Immature natural killer cell (primary cell): ENCODE measurements around the gene ZNF235. TPM values are rescaled to one million over a fixed set of nuclear protein-coding genes. Genes with fewer than 3 reads are reported as not detected.
"Not testable (repeated sequence)": the region's sequence is repeated elsewhere in the genome, so short reads cannot be mapped to it uniquely, and the experiment has no call there.

ENCODE experiments used
- DNase-seq, 3 donors: peaks; one replicate each; pipeline ENCODE4 v3.0.0; 2022; ENCODE audit warnings: mixed read lengths in 1 of 3
- H3K27ac Mint-ChIP-seq, 6 donors: one replicate each; pipeline ENCODE4 v1.8.0; 2020; ENCODE audit warnings: mixed read lengths in 6 of 6, mild to moderate bottlenecking in 5 of 6, inconsistent platforms in 4 of 6, moderate library complexity in 3 of 6
- H3K27me3 Mint-ChIP-seq, 3 donors: one replicate each; pipeline ENCODE4 v1.8.0; 2020 to 2021; ENCODE audit warnings: low read depth in 3 of 3, mild to moderate bottlenecking in 3 of 3, mixed read lengths in 3 of 3, moderate library complexity in 3 of 3, inconsistent platforms in 1 of 3
- H3K36me3 Mint-ChIP-seq, 3 donors: one replicate each; pipeline ENCODE4 v1.8.0; 2020; ENCODE audit warnings: mixed read lengths in 3 of 3, inconsistent platforms in 2 of 3, mild to moderate bottlenecking in 2 of 3
- H3K4me1 Mint-ChIP-seq, 2 donors: one replicate each; pipeline ENCODE4 v1.8.0; 2020; ENCODE audit warnings: inconsistent platforms in 2 of 2, mild to moderate bottlenecking in 2 of 2, mixed read lengths in 2 of 2, moderate library complexity in 1 of 2
- H3K4me3 Mint-ChIP-seq, 5 donors: one replicate each; pipeline ENCODE4 v1.8.0; 2020; ENCODE audit warnings: mild to moderate bottlenecking in 5 of 5, mixed read lengths in 5 of 5, inconsistent platforms in 3 of 5, moderate library complexity in 3 of 5
- H3K9me3 Mint-ChIP-seq, 6 donors: one replicate each; pipeline ENCODE4 v1.8.0; 2020; ENCODE audit warnings: mild to moderate bottlenecking in 6 of 6, mixed read lengths in 6 of 6, inconsistent platforms in 4 of 6, moderate library complexity in 3 of 6
- polyA plus RNA-seq, 3 donors: library from polyadenylated mRNA; unstranded; fragments of 300-500 nt; fragmentation: Illumina TruSeq; gene quantifications; one replicate each; pipeline ENCODE4 v1.2.3, GENCODE V29; 2021

The ZNF235 gene
- 1 to 10 TPM; 1.3 to 1.8 (median 1.6) TPM for polyA plus RNA-seq

DNA sequence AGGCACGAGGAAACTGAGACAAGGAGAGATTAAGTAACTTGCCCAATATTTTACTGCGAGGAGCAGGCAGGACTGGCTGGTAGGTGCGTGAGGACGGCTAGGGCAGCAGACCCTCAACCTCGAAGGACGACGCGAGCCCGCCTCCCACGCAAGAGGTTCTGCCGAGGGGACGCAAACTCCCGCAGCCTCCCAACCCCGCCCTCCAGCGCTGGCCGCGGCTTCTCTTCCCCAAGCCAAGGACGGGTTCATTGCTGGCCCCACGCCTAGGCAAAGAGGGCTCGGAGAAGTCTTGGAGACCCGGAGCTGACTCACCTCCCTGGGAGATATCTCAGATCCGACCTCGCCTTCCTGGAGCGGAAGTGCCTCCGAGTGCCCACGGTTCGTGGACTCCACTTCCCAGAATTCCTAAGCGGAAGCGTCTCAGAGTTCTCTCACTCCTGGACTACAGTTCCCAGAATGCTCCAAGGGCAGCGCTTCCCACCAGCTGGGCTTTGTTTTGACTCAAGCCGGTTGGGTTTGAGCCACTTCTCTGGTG is at the start of gene ZNF235:
TSS of gene ZNF235 (minus strand) at position 367 of the 535 bp plus-strand sequence. CDS start 1,621 bp downstream, outside the sequence.
- Mint-ChIP-seq H3K27me3 (peaks cover 0 to 5% (median 1%) of the 10 kb centered on the region in 3 donors), H3K4me3 (peak within 1 kb of the TSS; percentile 93 to 96 (median 95)), H3K4me1 (peaks cover 25 to 29% of the 10 kb centered on the region in 2 donors), H3K9me3 (peaks cover 0 to 9% (median 2%) of the 10 kb centered on the region in 6 donors), H3K27ac (peak within 1 kb of the TSS; percentile 72 to 85 (median 85)), H3K36me3 (peaks cover 18 to 28% (median 24%) of the 10 kb centered on the region in 3 donors)
- peak; percentile 58 to 76 (median 70) for DNase-seq

DNA sequence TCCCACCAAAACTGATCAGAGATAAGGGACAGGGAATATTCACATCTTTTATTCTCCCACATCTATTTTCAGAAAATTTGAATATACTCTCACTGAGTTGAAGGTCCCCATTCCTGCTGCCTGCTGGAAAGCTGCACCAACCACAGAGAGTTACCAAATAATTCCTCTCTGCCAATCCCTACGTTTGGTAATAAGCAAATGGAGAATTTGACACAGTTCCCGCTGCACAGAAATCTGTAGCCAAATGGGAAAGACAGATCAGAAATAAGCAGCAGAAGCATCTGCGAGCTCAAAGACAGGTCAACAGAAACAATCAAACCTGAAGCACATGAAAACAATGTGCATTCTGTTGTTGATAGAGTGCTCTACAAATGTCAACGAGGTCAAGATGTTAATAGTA is 41.7 kb upstream of the ZNF235 start:
- H3K4me3 Mint-ChIP-seq, result no peak overlapping the region
- H3K27me3 Mint-ChIP-seq, result peaks cover 0 to 1% (median 0%) of the 10 kb centered on the region in 3 donors
- H3K36me3 Mint-ChIP-seq, result peaks cover 0 to 6% (median 0%) of the 10 kb centered on the region in 3 donors
- peaks cover 12 to 43% (median 42%) of the 10 kb centered on the region in 6 donors for H3K9me3 Mint-ChIP-seq
- no peak for DNase-seq
- H3K27ac Mint-ChIP-seq, result no peak overlapping the region
- no peaks in the 10 kb centered on the region for H3K4me1 Mint-ChIP-seq

DNA sequence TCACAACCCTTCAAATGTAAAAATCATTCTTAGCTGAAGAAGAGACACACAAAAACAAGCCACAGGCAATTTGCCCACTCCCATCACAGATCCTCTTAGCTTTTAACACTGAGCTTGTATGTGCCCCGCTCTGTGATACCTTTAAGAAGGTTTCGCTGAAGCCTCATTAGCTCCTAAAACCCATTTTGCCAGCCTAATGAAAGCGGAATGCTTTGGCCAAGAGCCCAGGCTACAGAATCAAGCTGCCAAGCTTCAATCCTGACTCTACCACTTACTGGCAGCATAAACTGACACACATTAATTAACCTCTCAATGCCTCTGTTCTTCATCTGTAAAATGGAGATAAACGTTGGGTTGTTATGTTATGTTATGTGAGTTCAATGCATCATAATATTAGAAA is 41.1 kb upstream of the ZNF235 start:
- H3K9me3 Mint-ChIP-seq, result peaks cover 12 to 42% (median 39%) of the 10 kb centered on the region in 6 donors
- no peak for DNase-seq
- peaks cover 0 to 11% (median 0%) of the 10 kb centered on the region in 3 donors for H3K36me3 Mint-ChIP-seq
- peaks cover 0 to 1% (median 0%) of the 10 kb centered on the region in 3 donors for H3K27me3 Mint-ChIP-seq
- H3K4me3 Mint-ChIP-seq, result no peak overlapping the region
- H3K4me1 Mint-ChIP-seq, result no peaks in the 10 kb centered on the region
- no peak overlapping the region for H3K27ac Mint-ChIP-seq

DNA sequence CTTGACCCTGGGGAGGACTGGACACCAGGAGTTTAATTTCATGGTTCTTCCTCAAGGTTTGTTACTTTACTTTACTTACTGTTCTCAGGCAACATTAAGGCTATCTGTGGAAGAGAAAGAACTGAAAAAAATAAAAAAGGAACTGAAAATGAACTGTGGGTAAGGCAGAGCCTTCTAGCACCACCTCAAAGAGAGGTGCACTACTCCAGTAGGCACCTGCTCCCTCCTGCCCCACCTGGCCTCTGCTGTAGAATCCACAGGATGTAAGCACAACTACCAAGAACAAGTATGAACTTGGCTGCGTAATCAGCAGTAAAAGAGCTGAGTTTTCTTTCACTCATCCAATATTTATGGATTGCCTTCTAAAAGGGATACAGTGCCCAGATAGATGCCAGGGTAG is 39.4 kb upstream of the ZNF235 start:
- Mint-ChIP-seq H3K9me3 (peaks cover 16 to 32% (median 28%) of the 10 kb centered on the region in 6 donors), H3K27me3 (peaks cover 0 to 2% (median 1%) of the 10 kb centered on the region in 3 donors), H3K4me1 (no peaks in the 10 kb centered on the region), H3K36me3 (peaks cover 0 to 14% (median 0%) of the 10 kb centered on the region in 3 donors), H3K27ac (no peak overlapping the region), H3K4me3 (no peak overlapping the region)
- no peak for DNase-seq

DNA sequence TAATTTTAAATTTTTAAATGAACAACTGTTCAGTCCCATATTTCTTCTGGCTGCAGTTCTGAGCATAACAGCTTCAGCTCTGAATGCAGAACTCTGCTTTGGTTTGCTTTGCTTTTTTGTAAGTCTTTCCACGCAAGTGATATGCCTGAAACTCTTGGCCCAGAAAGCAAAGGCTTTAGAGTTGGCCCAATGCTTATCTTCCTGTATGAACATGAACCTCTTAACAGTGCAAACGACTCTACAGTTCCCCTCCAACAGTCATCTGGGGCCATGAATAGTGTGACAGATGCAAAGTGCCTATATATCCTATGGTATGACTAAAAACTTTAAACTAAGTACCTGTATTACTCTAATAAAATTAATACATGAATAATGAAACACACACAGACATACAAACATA is 37.0 kb upstream of the ZNF235 start:
- H3K4me3 Mint-ChIP-seq, result no peak overlapping the region
- no peaks in the 10 kb centered on the region for H3K4me1 Mint-ChIP-seq
- DNase-seq, result no peak
- peaks cover 0 to 17% (median 7%) of the 10 kb centered on the region in 3 donors for H3K36me3 Mint-ChIP-seq
- H3K9me3 Mint-ChIP-seq, result peaks cover 12 to 27% (median 22%) of the 10 kb centered on the region in 6 donors
- peaks cover 0 to 4% (median 0%) of the 10 kb centered on the region in 3 donors for H3K27me3 Mint-ChIP-seq
- H3K27ac Mint-ChIP-seq, result no peak overlapping the region

DNA sequence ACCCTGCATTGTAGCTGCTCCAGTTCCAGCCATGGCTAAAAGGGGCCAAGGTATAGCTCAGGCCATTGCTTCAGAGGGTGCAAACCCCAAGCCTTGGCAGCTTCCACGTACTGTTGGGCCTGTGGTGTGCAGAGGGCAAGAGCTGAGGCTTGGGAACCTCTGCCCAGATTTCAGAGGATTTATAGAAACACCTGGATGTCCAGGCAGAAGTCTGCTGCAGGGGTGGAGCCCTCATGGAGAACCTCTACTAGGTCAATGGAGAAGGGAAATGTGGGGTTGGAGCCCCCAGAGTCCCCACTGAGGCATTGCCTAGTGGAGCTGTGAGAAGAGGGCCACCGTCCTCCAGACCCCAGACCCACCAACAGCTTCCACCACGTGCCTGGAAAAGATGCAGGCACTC is 29.8 kb upstream of the ZNF235 start:
- not testable (repeated sequence) for H3K4me1 Mint-ChIP-seq, H3K27ac Mint-ChIP-seq, H3K27me3 Mint-ChIP-seq, DNase-seq, H3K4me3 Mint-ChIP-seq
- H3K9me3 Mint-ChIP-seq, result peaks cover 27 to 80% (median 47%) of the 10 kb centered on the region in 6 donors
- H3K36me3 Mint-ChIP-seq, result peaks cover 7 to 39% (median 23%) of the 10 kb centered on the region in 3 donors

DNA sequence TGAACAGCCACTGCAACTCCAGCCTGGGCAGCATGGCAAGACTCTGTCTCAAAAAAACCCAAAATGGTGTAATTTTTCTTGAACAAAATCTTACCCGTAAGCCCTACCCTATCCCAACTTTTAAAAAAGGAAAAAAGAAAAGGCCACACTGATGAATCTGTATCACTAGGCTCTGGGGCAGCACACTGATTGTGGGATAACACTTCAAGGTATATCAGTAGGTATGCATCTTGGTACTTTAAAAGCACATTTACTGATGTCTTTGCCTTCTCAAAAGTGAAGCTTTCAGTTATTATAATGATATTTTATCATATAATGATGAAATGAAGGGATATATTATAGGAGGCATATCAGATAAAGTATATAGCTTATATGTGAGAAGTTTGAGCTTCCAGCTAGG is 27.3 kb upstream of the ZNF235 start:
- no peak for DNase-seq
- Mint-ChIP-seq H3K4me3 (no peak overlapping the region), H3K4me1 (no peaks in the 10 kb centered on the region), H3K36me3 (peaks cover 7 to 37% (median 27%) of the 10 kb centered on the region in 3 donors), H3K9me3 (peaks cover 27 to 89% (median 55%) of the 10 kb centered on the region in 6 donors), H3K27ac (no peak overlapping the region), H3K27me3 (peaks cover 0 to 3% (median 2%) of the 10 kb centered on the region in 3 donors)

DNA sequence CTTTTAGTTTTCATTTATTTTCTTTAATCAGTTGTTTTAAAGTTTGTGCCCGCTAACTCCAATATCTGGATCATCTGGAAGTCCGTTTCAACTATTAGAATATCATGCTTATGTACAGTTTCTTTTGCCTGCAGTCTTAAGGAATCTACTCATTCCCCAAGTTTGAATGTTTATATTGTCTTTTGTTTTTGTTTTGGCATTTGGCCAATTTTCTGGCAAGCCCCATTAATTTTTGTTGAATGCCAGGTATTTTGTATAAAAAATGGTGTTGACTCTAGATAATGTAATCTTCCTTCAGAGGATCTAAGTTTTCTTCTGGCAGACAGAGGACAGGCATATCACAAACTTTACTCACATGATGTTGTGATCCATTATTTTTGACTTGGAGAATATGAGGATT is 11.1 kb upstream of the ZNF235 start:
- Mint-ChIP-seq H3K9me3 (peaks cover 16 to 52% (median 30%) of the 10 kb centered on the region in 6 donors), H3K36me3 (peaks cover 0 to 13% (median 0%) of the 10 kb centered on the region in 3 donors), H3K27me3 (peaks cover 2 to 6% (median 3%) of the 10 kb centered on the region in 3 donors), H3K27ac (no peak overlapping the region), H3K4me3 (no peak overlapping the region), H3K4me1 (no peaks in the 10 kb centered on the region)
- no peak for DNase-seq

DNA sequence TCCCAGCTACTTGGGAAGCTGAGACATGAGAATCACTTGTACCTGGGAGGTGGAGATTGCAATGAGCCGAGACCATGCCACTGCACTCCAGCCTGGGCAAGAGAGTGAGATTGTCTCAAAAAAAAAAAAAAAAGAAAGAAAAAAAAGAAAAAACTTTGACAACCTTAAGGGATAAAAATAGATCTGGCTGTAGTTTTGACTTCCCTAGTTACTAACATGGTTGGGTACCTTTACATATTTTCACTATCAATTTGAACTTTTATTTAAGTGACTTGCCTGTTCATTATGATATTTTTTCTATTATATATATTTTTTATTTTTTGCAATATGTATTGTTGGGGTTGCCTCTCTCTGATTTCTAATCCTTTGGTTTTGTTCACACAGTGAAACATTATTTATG is 8.4 kb upstream of the ZNF235 start:
- DNase-seq, result no peak
- H3K27me3 Mint-ChIP-seq, result peaks cover 4 to 8% (median 6%) of the 10 kb centered on the region in 3 donors
- peaks cover 10 to 34% (median 14%) of the 10 kb centered on the region in 6 donors for H3K9me3 Mint-ChIP-seq
- H3K36me3 Mint-ChIP-seq, result peaks cover 0 to 7% (median 5%) of the 10 kb centered on the region in 3 donors
- no peak overlapping the region for H3K27ac Mint-ChIP-seq
- H3K4me1 Mint-ChIP-seq, result no peaks in the 10 kb centered on the region
- H3K4me3 Mint-ChIP-seq, result no peak overlapping the region

DNA sequence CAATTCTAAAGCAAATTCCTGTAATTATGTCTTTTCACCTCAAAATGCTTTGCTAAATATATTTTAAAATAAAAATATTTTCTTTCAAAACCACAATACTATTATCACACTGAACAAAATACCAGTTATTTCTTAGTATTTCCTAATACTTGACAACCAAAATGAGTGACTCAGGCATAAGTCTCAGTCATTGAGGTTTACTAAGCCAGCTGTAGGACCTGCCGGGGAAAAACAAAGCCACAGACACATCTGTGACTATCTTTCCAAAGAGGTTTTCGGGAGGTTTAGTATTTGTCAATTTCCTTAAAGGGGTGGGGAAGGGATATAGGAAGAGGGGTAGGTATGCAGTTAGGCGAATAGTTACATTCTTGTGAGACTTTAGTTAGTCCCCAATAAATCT is 3.2 kb upstream of the ZNF235 start:
- no peak overlapping the region for H3K4me3 Mint-ChIP-seq
- H3K9me3 Mint-ChIP-seq, result peaks cover 0 to 13% (median 4%) of the 10 kb centered on the region in 6 donors
- peaks cover 0 to 7% (median 4%) of the 10 kb centered on the region in 3 donors for H3K36me3 Mint-ChIP-seq
- peaks cover 21 to 22% of the 10 kb centered on the region in 2 donors for H3K4me1 Mint-ChIP-seq
- no peak overlapping the region for H3K27ac Mint-ChIP-seq
- DNase-seq, result no peak
- H3K27me3 Mint-ChIP-seq, result peaks cover 2 to 6% (median 5%) of the 10 kb centered on the region in 3 donors

DNA sequence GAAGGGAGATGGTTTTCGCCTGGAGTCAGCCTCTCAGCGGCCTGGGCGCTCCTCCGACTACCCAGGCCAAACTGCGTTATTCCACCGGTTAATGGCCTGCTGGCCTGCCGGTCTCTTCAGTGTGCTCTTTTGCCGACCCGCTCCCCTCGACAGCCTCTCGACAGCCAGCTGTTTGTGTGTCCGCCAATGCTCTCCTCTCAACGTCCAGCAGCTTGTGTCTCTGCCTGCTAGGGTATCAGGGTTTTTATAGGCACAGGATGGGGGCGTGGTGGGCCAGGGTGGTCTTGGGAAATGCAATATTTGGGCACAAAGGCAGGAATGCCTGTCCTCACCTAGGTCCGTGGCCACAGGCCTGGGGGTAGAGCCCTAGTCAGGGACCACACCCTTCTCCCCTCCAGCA is 1.5 kb upstream of the ZNF235 start:
- peaks cover 2 to 6% (median 5%) of the 10 kb centered on the region in 3 donors for H3K27me3 Mint-ChIP-seq
- peaks cover 21 to 22% of the 10 kb centered on the region in 2 donors for H3K4me1 Mint-ChIP-seq
- H3K36me3 Mint-ChIP-seq, result peaks cover 6 to 14% (median 12%) of the 10 kb centered on the region in 3 donors
- no peak overlapping the region for H3K27ac Mint-ChIP-seq
- peaks cover 0 to 9% (median 3%) of the 10 kb centered on the region in 6 donors for H3K9me3 Mint-ChIP-seq
- DNase-seq, result no peak
- no peak overlapping the region for H3K4me3 Mint-ChIP-seq

DNA sequence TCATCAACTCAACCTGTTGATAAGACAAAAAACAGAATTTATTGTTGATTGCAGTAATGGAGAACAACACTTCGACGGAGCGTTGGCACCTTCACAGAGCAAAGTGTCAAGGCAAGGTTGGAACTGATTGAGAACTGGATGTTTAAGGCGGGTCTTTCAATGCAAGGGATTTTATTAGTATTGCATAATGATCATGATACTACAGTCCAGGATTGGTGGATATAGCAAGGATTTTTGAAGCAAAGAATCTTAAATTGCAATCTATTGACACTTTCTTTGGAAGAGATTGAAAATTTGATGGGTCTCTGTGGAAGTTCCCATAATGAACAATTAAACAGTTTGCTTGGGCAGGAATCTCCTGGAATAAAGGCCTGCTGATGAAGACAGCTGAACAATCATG is 632 bp upstream of the ZNF235 start:
- peaks cover 0 to 9% (median 2%) of the 10 kb centered on the region in 6 donors for H3K9me3 Mint-ChIP-seq
- H3K4me3 Mint-ChIP-seq, result peak overlapping the region; percentile 55 to 96 (median 93)
- H3K4me1 Mint-ChIP-seq, result peaks cover 25 to 29% of the 10 kb centered on the region in 2 donors
- peaks cover under 1 to 6% (median 5%) of the 10 kb centered on the region in 3 donors for H3K27me3 Mint-ChIP-seq
- no peak for DNase-seq
- H3K36me3 Mint-ChIP-seq, result peaks cover 12 to 22% (median 17%) of the 10 kb centered on the region in 3 donors
- no peak overlapping the region for H3K27ac Mint-ChIP-seq

DNA sequence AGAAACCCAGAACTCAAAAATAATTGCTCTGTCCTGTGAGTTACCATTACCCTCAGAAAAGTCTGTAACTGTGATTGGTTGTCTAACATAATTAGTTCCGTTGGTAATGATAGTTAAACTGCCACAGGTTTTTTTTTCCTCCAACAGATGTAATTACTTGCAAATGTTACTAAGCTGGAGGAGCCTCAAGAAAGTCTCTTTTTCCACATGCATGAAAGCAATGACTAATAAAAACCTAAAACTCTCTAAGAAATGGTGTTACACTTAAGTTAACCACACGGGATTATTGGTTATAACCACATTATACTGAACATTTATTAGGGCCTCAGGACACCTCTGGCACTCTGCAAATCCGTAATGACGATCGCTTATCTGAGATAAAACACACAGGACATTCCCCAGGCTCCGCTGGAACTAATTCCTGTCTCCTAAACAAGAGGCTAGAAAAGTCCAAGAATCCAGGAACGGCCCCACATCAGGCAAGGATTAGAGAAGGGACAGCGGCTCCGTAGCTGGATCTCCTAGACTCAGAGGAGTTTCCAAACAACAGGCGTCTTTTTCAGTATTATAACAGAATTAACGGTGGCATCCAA is 753 bp downstream of the ZNF235 start:
- Mint-ChIP-seq H3K4me3 (peak overlapping the region; percentile 93 to 96 (median 95)), H3K36me3 (peaks cover 24 to 35% (median 31%) of the 10 kb centered on the region in 3 donors), H3K27me3 (peaks cover 0 to 5% (median 0%) of the 10 kb centered on the region in 3 donors), H3K27ac (peak overlapping the region; percentile 72 to 85 (median 85)), H3K4me1 (peaks cover 25 to 29% of the 10 kb centered on the region in 2 donors), H3K9me3 (peaks cover 0 to 9% (median 2%) of the 10 kb centered on the region in 6 donors)
- DNase-seq, result peak in 1 of 3 donors; percentile 3

DNA sequence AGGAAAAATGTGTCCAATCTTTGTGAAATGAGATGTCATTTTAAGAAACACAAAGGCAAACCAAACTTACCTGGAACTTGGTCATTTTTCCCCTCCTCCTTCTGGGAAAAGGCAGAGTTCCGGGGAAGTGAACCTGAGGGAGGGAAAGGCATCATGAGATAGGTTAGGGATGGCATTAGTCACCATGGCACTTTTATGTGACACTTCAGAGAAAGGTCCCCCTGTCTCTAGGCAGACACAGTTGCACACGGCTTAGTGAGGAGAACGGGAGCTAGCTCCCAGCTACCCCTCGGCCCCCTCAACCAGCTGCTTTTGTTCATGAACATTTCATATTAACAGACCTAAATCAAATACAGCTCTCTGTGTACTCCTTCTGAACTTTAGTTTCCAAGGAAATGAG is 1.5 kb downstream of the ZNF235 start:
- DNase-seq, result no peak
- peaks cover 25 to 29% of the 10 kb centered on the region in 2 donors for H3K4me1 Mint-ChIP-seq
- H3K9me3 Mint-ChIP-seq, result peaks cover 0 to 4% (median under 1%) of the 10 kb centered on the region in 6 donors
- H3K36me3 Mint-ChIP-seq, result peaks cover 31 to 38% (median 36%) of the 10 kb centered on the region in 3 donors
- H3K4me3 Mint-ChIP-seq, result peak overlapping the region in 3 of 5 donors; percentile 93 to 95 (median 93)
- H3K27ac Mint-ChIP-seq, result no peak overlapping the region
- H3K27me3 Mint-ChIP-seq, result peaks cover 0 to 2% (median 0%) of the 10 kb centered on the region in 3 donors
